Measurements from ENCODE around the gene DPP4. TPM values are rescaled to one million over a fixed set of nuclear protein-coding genes. Genes with fewer than 3 reads are reported as not detected.

Gene DPP4
- total RNA-seq, 1 donor from 2014 or later: not detected

DNA sequence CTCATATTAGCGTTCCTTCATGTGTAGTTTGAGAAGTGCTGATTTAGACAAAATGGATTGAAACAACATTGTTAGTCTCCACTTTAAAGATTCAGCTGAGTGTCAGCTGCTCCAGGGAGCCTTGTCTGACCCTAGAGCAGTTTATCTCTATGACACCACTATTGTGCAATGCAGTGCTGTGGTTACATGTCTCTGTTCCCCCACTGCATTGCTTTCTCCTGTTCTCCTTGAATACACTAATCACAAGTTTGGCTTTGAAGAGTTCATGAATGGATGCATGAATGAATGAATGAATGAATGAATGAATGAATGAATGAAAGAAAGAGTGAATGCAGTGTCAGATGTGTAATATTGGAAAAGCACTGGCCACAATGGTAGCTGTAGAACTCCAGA is 39.8 kb upstream of the DPP4 start:
- no peak overlapping the region for H3K4me3 Mint-ChIP-seq (ENCODE audit: unreplicated experiment)
- H3K4me1 Mint-ChIP-seq (ENCODE audit: unreplicated experiment): peaks cover 6% of the 10 kb centered on the region
- peaks cover 8% of the 10 kb centered on the region for H3K9me3 Mint-ChIP-seq (ENCODE audit: unreplicated experiment)
- no peaks in the 10 kb centered on the region for H3K36me3 Mint-ChIP-seq (ENCODE audit: unreplicated experiment)
- no peak for DNase-seq (ENCODE audit: extremely low spot score, unreplicated experiment)
- TF ChIP-seq, protein P1, sequence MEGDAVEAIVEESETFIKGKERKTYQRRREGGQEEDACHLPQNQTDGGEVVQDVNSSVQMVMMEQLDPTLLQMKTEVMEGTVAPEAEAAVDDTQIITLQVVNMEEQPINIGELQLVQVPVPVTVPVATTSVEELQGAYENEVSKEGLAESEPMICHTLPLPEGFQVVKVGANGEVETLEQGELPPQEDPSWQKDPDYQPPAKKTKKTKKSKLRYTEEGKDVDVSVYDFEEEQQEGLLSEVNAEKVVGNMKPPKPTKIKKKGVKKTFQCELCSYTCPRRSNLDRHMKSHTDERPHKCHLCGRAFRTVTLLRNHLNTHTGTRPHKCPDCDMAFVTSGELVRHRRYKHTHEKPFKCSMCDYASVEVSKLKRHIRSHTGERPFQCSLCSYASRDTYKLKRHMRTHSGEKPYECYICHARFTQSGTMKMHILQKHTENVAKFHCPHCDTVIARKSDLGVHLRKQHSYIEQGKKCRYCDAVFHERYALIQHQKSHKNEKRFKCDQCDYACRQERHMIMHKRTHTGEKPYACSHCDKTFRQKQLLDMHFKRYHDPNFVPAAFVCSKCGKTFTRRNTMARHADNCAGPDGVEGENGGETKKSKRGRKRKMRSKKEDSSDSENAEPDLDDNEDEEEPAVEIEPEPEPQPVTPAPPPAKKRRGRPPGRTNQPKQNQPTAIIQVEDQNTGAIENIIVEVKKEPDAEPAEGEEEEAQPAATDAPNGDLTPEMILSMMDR (IDR thresholded peaks at IDR 0.05): no peak
- H3K27ac Mint-ChIP-seq (ENCODE audit: unreplicated experiment): no peak overlapping the region
- peaks cover 10% of the 10 kb centered on the region for H3K27me3 Mint-ChIP-seq (ENCODE audit: unreplicated experiment)

DNA sequence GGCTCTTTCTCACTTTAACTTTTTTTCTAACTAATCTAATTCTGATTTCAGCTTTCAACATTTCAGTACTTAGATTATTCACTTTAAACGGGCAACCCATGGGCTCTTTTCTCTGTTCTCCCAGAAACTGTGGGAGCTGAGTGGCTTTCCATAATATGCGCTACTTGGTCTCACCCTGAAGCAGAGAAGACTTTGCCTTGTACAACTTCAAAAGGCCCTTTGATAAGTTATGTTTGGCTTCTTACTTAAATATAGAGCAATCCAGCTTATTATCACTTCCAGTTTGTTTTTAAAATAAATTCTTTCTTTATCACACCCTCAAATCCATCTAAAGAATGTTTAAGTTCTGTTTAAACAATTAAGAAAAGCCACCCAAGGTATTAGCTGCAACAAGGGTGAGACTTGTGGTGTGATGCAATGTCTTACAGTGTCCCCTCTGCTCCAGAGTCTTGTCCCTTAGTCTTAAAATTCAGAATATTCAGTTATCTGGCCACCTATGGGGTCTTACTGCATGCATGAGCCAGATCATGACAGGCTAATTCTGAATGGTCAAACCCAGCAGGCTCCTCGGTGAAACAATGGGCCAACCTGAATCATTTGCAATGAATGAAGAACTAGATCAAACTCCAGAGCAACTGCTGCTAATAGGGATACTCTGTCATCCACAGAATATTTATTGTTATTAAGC is 39.2 kb upstream of the DPP4 start:
- Mint-ChIP-seq H3K27me3 (ENCODE audit: unreplicated experiment) (peaks cover 14% of the 10 kb centered on the region), H3K4me3 (ENCODE audit: unreplicated experiment) (no peak overlapping the region), H3K27ac (ENCODE audit: unreplicated experiment) (no peak overlapping the region), H3K4me1 (ENCODE audit: unreplicated experiment) (peaks cover 6% of the 10 kb centered on the region), H3K36me3 (ENCODE audit: unreplicated experiment) (no peaks in the 10 kb centered on the region), H3K9me3 (ENCODE audit: unreplicated experiment) (peaks cover 8% of the 10 kb centered on the region)
- DNase-seq (ENCODE audit: extremely low spot score, unreplicated experiment): no peak
- TF ChIP-seq, protein P1 (IDR thresholded peaks at IDR 0.05): no peak

DNA sequence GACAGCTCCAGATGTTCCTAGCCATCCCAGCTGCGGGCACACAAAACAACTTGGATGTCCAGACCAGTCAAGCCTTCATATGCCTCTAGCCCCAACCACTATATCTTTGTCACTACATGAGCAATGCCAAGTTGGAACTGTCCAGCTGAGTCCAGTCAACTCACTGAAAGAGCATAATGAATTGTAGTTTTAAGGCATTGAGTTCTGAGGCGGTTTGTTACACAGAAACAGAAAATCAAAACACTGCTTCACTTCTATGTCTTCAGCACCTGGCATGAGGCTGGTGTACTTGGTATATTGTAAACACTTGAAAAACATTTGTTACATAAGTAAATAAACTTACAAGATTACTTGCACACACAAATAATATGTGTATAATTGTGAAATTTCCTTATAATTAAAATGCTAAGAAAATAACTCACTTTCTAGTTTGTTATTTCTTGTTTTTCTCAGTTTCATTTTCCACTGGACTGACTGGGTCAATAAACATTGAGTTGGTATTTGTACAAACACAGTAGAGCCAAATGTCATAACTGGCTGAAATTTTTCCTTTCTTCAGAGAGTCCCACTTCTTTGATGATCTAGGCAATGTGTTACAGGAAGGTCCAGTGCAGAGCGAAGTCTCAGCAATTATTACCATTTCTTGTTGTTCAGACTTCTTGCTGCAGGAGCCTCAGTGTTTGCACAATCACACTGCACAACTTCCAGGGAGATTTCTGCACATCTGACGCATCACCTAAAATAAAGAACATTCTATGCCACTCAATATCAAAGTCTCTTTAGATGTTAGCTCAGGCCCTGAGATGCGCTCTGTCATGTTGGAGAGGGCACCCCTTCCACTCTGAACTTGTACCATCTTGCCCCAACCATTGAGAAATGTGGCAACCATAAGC is 38.2 kb upstream of the DPP4 start:
- no peak for DNase-seq (ENCODE audit: extremely low spot score, unreplicated experiment)
- H3K27ac Mint-ChIP-seq (ENCODE audit: unreplicated experiment): no peak overlapping the region
- peaks cover 6% of the 10 kb centered on the region for H3K4me1 Mint-ChIP-seq (ENCODE audit: unreplicated experiment)
- peaks cover 8% of the 10 kb centered on the region for H3K9me3 Mint-ChIP-seq (ENCODE audit: unreplicated experiment)
- peaks cover 25% of the 10 kb centered on the region for H3K27me3 Mint-ChIP-seq (ENCODE audit: unreplicated experiment)
- TF ChIP-seq, protein P1 (IDR thresholded peaks at IDR 0.05): no peak
- no peak overlapping the region for H3K4me3 Mint-ChIP-seq (ENCODE audit: unreplicated experiment)
- H3K36me3 Mint-ChIP-seq (ENCODE audit: unreplicated experiment): no peaks in the 10 kb centered on the region

DNA sequence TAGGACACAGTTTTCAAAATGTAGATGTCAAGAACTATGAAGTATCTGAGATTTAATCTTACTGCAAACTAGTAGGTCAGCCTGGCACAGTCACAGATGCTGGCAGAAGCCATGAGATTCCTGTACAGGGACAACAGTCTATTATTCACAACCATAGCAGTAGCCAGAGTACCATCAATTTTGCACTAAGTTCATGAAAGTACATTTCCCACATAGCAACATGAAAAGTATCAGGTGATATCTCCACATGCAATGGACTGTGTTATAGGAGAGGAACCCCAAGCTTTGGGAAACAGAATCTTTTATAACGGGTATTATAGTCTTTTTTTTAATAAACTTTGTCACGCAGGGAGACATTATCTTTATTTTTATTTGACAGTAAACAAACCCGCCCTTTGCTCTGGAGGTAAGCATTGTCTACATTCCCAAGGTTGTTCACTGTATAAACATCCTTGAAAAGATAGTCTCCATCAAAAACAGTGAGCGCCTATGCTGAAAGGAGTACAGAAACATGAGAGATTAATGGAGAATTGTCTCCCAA is 33.4 kb upstream of the DPP4 start:
- Mint-ChIP-seq H3K4me3 (ENCODE audit: unreplicated experiment) (no peak overlapping the region), H3K27me3 (ENCODE audit: unreplicated experiment) (peaks cover 43% of the 10 kb centered on the region), H3K9me3 (ENCODE audit: unreplicated experiment) (no peaks in the 10 kb centered on the region), H3K27ac (ENCODE audit: unreplicated experiment) (no peak overlapping the region), H3K4me1 (ENCODE audit: unreplicated experiment) (no peaks in the 10 kb centered on the region), H3K36me3 (ENCODE audit: unreplicated experiment) (no peaks in the 10 kb centered on the region)
- TF ChIP-seq, protein P1 (IDR thresholded peaks at IDR 0.05): no peak
- no peak for DNase-seq (ENCODE audit: extremely low spot score, unreplicated experiment)

DNA sequence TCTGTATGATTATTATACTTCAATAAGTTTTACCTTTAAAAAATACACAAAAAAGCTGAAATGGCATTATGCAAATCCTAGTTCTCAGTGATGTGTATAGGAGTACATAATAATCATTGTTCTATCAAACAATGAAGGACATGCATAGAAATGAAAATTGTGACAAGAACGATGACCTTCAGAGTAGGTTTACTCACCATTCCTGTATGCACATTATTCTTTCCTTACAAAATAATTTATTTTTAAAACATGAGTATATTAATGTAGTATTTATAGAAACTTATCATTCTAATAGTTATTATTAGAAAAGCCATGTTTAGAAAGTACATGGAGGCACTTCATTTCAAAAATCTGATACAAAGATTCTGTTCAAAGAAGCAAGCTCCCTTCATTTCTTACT is 32.7 kb upstream of the DPP4 start:
- H3K27ac Mint-ChIP-seq (ENCODE audit: unreplicated experiment): no peak overlapping the region
- H3K36me3 Mint-ChIP-seq (ENCODE audit: unreplicated experiment): no peaks in the 10 kb centered on the region
- no peaks in the 10 kb centered on the region for H3K9me3 Mint-ChIP-seq (ENCODE audit: unreplicated experiment)

More for the DNA sequence above, 32.7 kb upstream of the DPP4 start:
- Mint-ChIP-seq H3K27me3 (ENCODE audit: unreplicated experiment) (peaks cover 45% of the 10 kb centered on the region), H3K4me3 (ENCODE audit: unreplicated experiment) (no peak overlapping the region), H3K4me1 (ENCODE audit: unreplicated experiment) (no peaks in the 10 kb centered on the region)
- TF ChIP-seq, protein P1 (IDR thresholded peaks at IDR 0.05): no peak
- no peak for DNase-seq (ENCODE audit: extremely low spot score, unreplicated experiment)
